Measurements from ENCODE around the gene AFF3.

DNA sequence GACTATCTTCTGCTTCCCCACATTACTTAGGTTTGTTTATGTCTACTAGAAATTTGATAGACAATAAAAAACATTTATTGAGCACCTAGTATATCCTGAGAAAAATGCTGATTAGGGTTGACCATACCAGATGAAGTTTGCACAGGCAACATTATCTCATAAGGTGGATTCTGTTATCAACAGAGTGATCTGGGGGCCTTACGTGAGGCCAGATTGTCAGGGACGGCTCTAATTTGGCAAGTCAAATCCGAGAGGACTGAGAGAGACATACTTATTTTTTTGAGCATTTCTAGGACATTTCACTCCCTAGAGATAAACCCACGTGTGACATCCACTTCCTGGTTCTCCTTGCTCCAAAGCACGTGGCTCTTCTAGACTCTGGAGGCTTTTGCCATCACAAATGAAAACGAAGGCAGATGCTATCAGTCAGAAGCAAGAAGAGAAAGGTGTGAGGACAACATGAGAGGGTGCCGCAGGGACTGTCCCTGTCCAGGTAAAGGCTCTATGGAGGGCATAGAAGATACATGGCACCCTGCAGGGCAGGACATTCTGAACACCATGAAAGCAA, 484.6 kb downstream of the AFF3 start:
- TF ChIP-seq, protein P1, sequence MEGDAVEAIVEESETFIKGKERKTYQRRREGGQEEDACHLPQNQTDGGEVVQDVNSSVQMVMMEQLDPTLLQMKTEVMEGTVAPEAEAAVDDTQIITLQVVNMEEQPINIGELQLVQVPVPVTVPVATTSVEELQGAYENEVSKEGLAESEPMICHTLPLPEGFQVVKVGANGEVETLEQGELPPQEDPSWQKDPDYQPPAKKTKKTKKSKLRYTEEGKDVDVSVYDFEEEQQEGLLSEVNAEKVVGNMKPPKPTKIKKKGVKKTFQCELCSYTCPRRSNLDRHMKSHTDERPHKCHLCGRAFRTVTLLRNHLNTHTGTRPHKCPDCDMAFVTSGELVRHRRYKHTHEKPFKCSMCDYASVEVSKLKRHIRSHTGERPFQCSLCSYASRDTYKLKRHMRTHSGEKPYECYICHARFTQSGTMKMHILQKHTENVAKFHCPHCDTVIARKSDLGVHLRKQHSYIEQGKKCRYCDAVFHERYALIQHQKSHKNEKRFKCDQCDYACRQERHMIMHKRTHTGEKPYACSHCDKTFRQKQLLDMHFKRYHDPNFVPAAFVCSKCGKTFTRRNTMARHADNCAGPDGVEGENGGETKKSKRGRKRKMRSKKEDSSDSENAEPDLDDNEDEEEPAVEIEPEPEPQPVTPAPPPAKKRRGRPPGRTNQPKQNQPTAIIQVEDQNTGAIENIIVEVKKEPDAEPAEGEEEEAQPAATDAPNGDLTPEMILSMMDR (IDR thresholded peaks at IDR 0.05; ENCODE audit: low read depth, low read length, poor library complexity, severe bottlenecking), result no peak
- TF ChIP-seq EZH2phosphoT487 (IDR thresholded peaks at IDR 0.05; ENCODE audit: borderline replicate concordance, low read length), result no peak
